Measurements from ENCODE around the gene JARID2. TPM values are rescaled to one million over a fixed set of nuclear protein-coding genes. Genes with fewer than 3 reads are reported as not detected.
A peak's percentile ranks its signal among the peaks of the same experiment; 100 is the strongest.

The JARID2 gene
- total and polyA plus RNA-seq, 9 of the 15 experiments (the other 6 are each of a cell fraction or from before 2014, with no cell fraction given), result 5.0 to 29.0 (median 15.6) TPM

DNA sequence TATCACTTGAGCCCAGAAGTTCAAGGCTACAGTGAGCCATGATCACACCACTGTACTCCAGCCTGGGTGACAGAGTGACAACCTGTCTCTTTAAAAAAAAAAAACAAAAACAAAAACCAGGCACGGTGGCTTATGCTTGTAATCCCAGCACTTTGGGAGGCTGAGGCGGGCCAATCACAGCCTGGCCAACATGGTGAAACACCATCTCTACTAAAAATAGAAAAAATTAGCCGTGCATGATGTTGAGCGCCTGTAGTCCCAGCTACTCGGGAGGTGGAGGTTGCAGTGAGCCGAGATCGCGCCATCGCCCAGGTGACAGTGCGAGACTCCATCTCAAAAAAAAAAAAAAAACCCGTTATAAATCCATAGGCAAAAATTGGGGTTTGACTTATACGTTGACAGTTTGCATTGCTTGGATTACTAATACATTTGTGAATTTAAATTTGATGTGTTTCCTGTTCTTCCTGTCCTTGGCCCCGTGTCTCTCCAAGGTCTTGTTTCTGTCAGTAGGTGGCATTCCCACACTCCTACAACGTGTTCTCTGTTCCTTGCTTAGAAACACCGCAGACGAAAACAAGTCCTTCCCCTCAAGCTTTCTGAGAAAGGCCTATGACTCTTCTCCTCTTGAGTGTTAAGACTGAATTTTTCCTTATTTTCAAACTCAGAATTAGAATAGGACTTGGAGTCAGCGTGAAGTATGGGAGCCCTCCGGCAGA lies 269.9 kb downstream of the JARID2 start:
- FAIRE-seq, result peak; percentile 55

More for the DNA sequence above, 269.9 kb downstream of the JARID2 start:
- Histone ChIP-seq H3K9me3 (replicated peaks; ENCODE audit: control insufficient read depth, insufficient read depth, low read depth, low read length) (no peaks in the 10 kb centered on the region), H3K27ac (ENCODE audit: extremely low read depth, low read depth, low read length) (no peak overlapping the region), H3K36me3 (ENCODE audit: control insufficient read depth, insufficient read depth, low read length) (peaks cover 92% of the 10 kb centered on the region; the same call in 2 of the 3 replicates), H3K4me2 (ENCODE audit: insufficient read depth, low read length) (no peak overlapping the region), H3K79me2 (ENCODE audit: control insufficient read depth, insufficient read depth, low read length) (no peaks in the 10 kb centered on the region), H2AFZ (ENCODE audit: low read depth, low read length) (no peak overlapping the region), H3K27me3 (ENCODE audit: control insufficient read depth in 2 of 2, insufficient read depth in 2 of 2, low read length in 2 of 2) (no peaks in the 10 kb centered on the region), H4K20me1 (replicated peaks; ENCODE audit: control insufficient read depth, insufficient read depth, low read length) (no peaks in the 10 kb centered on the region), H3K4me1 (replicated peaks in 1 of 2; ENCODE audit: control insufficient read depth in 2 of 2, insufficient read depth in 2 of 2, low read length in 2 of 2) (peaks cover under 1 to 29% of the 10 kb centered on the region in 2 experiments; a peak in 2 of 5 replicates), H3K4me3 (no peak overlapping the region), H3K9me1 (ENCODE audit: control insufficient read depth, insufficient read depth, low read length) (no peaks in the 10 kb centered on the region), H3K9ac (ENCODE audit: insufficient read depth in 1 of 2, low read depth in 2 of 2, low read length in 2 of 2) (no peak overlapping the region)
- in situ Hi-C loops (cut with MboI) (no loop called here), intact Hi-C loops (cut with micrococcal nuclease) (loop anchor here (1.0 kb wide), 1 partner anchor 107 kb away; no protein-coding TSS in a partner anchor)
- DNase-seq (ENCODE audit: extremely low read depth in 1 of 4, low spot score in 3 of 4), result no peak
- POLR2A ChIA-PET, result no interaction called here
- 85% methylated on average over 15 of the region's 18 CpGs for WGBS (ENCODE audit: insufficient coverage, low coverage, missing lambda C conversion rate)
- BruUV-seq (replicated peaks), result no TSS peak
- no peak for TF ChIP-seq RUNX1 (IDR thresholded peaks at IDR 0.05; ENCODE audit: low read depth)
- TF ChIP-seq BCOR (IDR thresholded peaks at IDR 0.05), result no peak
- no peak for TF ChIP-seq GATAD2B (IDR thresholded peaks at IDR 0.05; ENCODE audit: borderline replicate concordance)
- no peak for TF ChIP-seq HDGF (IDR thresholded peaks at IDR 0.05)
- no peak for TF ChIP-seq ZNF197 (CRISPR knock-in tag; IDR thresholded peaks at IDR 0.05; ENCODE audit: low read depth)
- peak in 1 of 2 experiments; percentile 48; a peak in 2 of 4 replicates for TF ChIP-seq RAD21 (CRISPR knock-in tag; conservative IDR thresholded peaks at IDR 0.05 in 1 of 2, IDR thresholded peaks at IDR 0.05 in 1 of 2)
- TF ChIP-seq CC2D1A (IDR thresholded peaks at IDR 0.05), result no peak
- no peak for TF ChIP-seq POLR2AphosphoS2 (IDR thresholded peaks at IDR 0.05; ENCODE audit: low read length)
- TF ChIP-seq ZFP36 (IDR thresholded peaks at IDR 0.05; ENCODE audit: low read depth, low read length, partially characterized antibody), result no peak
- TF ChIP-seq JUN (IDR thresholded peaks at IDR 0.05; ENCODE audit: borderline replicate concordance, low read depth, low read length), result no peak
- no peak for TF ChIP-seq JUN (CRISPR knock-in tag; IDR thresholded peaks at IDR 0.05; ENCODE audit: borderline replicate concordance)
- no peak for TF ChIP-seq ZSCAN32 (CRISPR knock-in tag; IDR thresholded peaks at IDR 0.05)
- TF ChIP-seq, protein P1, sequence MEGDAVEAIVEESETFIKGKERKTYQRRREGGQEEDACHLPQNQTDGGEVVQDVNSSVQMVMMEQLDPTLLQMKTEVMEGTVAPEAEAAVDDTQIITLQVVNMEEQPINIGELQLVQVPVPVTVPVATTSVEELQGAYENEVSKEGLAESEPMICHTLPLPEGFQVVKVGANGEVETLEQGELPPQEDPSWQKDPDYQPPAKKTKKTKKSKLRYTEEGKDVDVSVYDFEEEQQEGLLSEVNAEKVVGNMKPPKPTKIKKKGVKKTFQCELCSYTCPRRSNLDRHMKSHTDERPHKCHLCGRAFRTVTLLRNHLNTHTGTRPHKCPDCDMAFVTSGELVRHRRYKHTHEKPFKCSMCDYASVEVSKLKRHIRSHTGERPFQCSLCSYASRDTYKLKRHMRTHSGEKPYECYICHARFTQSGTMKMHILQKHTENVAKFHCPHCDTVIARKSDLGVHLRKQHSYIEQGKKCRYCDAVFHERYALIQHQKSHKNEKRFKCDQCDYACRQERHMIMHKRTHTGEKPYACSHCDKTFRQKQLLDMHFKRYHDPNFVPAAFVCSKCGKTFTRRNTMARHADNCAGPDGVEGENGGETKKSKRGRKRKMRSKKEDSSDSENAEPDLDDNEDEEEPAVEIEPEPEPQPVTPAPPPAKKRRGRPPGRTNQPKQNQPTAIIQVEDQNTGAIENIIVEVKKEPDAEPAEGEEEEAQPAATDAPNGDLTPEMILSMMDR (IDR thresholded peaks at IDR 0.05 in 2 of 3, conservative IDR thresholded peaks at IDR 0.05 in 1 of 3; ENCODE audit: insufficient read depth in 2 of 3, low read depth in 1 of 3, low read length in 3 of 3), result peak in 1 of 3 experiments; percentile 14; a peak in 1 of 6 replicates
- TF ChIP-seq, protein P2, sequence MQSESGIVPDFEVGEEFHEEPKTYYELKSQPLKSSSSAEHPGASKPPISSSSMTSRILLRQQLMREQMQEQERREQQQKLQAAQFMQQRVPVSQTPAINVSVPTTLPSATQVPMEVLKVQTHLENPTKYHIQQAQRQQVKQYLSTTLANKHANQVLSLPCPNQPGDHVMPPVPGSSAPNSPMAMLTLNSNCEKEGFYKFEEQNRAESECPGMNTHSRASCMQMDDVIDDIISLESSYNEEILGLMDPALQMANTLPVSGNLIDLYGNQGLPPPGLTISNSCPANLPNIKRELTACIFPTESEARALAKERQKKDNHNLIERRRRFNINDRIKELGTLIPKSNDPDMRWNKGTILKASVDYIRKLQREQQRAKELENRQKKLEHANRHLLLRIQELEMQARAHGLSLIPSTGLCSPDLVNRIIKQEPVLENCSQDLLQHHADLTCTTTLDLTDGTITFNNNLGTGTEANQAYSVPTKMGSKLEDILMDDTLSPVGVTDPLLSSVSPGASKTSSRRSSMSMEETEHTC (IDR thresholded peaks at IDR 0.05), result no peak
- TF ChIP-seq SETDB1 (IDR thresholded peaks at IDR 0.05; ENCODE audit: low read length), result no peak
- TF ChIP-seq BRF1 (IDR thresholded peaks at IDR 0.05; ENCODE audit: borderline replicate concordance, extremely low read depth, insufficient read length), result no peak
- CTCF ChIA-PET (ENCODE audit: low intra/inter-chr PET ratio), result no interaction called here
- ATAC-seq, result no peak

All from K562 (cell line).